Measurements from ENCODE around the gene RPS5. TPM values are rescaled to one million over a fixed set of nuclear protein-coding genes. Genes with fewer than 3 reads are reported as not detected.

RPS5 gene
- total RNA-seq, 1 experiment from 2014 or later: 1,400 TPM

- H3K27ac Mint-ChIP-seq: peak within 1 kb of the TSS in 1 of 3 experiments; percentile 68; a peak in 2 of 7 replicates
- Histone ChIP-seq H3K4me2 (ENCODE audit: insufficient read depth, insufficient read length, low read length) (peak within 1 kb of the TSS; percentile 70), H2BK12ac (ENCODE audit: insufficient read length, low read depth, low read length) (no peak within 1 kb of the TSS), H3K23ac (ENCODE audit: insufficient read length, low read depth, low read length) (no peak within 1 kb of the TSS), H3K4me1 (ENCODE audit: insufficient read depth, low read length) (peaks cover 3% of the 10 kb centered on the region), H3K27ac (ENCODE audit: insufficient read length, low read depth, low read length) (no peak within 1 kb of the TSS), H3K79me2 (ENCODE audit: insufficient read depth, low read length) (no peaks in the 10 kb centered on the region), H2BK20ac (ENCODE audit: low read depth, low read length, poor library complexity, severe bottlenecking) (no peak within 1 kb of the TSS), H4K20me1 (ENCODE audit: control insufficient read depth, insufficient read depth, insufficient read length) (no peaks in the 10 kb centered on the region), H3K27me3 (ENCODE audit: insufficient read depth, low read length) (no peaks in the 10 kb centered on the region; the same call in 1 of the 2 replicates), H4K91ac (ENCODE audit: insufficient read length, low read depth, low read length) (no peak within 1 kb of the TSS), H3K18ac (ENCODE audit: insufficient read length, low read depth, low read length) (peak within 1 kb of the TSS; percentile 9), H3K9ac (ENCODE audit: extremely low read depth, insufficient read length, low read length) (peak within 1 kb of the TSS; percentile 52), H3K4ac (ENCODE audit: low read depth, low read length) (no peak within 1 kb of the TSS), H4K5ac (ENCODE audit: insufficient read length, low read depth, low read length) (no peak within 1 kb of the TSS), H3K79me1 (ENCODE audit: insufficient read depth, low read depth, low read length, poor library complexity, severe bottlenecking) (no peaks in the 10 kb centered on the region), H4K8ac (replicated peaks; ENCODE audit: insufficient read length, low read depth, low read length) (no peak within 1 kb of the TSS), H3K56ac (ENCODE audit: insufficient read length, low read depth, low read length) (no peak within 1 kb of the TSS), H2BK15ac (ENCODE audit: low read depth, low read length) (no peak within 1 kb of the TSS), H3K23me2 (ENCODE audit: insufficient read length, low read depth, low read length, poor library complexity, severe bottlenecking) (peaks cover 12% of the 10 kb centered on the region), H3K9me3 (ENCODE audit: control insufficient read depth, low read depth, low read length) (peaks cover 12% of the 10 kb centered on the region), H2AFZ (ENCODE audit: low read length) (no peak within 1 kb of the TSS), H2AK5ac (ENCODE audit: insufficient read length, low read length) (no peak within 1 kb of the TSS), H2BK120ac (ENCODE audit: low read depth, low read length, poor library complexity, severe bottlenecking) (no peak within 1 kb of the TSS), H3T11ph (ENCODE audit: low read length) (no peak within 1 kb of the TSS), H2BK5ac (ENCODE audit: insufficient read length, low read length) (no peak within 1 kb of the TSS), H3K14ac (ENCODE audit: insufficient read depth, low read length) (no peak within 1 kb of the TSS; the same call in 1 of the 2 replicates)
- peaks cover 0 to 11% of the 10 kb centered on the region in 2 experiments; a peak in 2 of 4 replicates for H3K4me1 Mint-ChIP-seq
- H3K36me3 Mint-ChIP-seq (ENCODE audit: insufficient read depth in 1 of 3, low read depth in 3 of 3): peaks cover 3 to 53% (median 49%) of the 10 kb centered on the region in 3 experiments
- WGBS (ENCODE audit: extremely low coverage, insufficient read length, low lambda C conversion rate): no CpG with 5 or more reads among the region's 59 CpGs
- H3K27me3 Mint-ChIP-seq (ENCODE audit: low read depth): peaks cover 49% of the 10 kb centered on the region
- peak within 1 kb of the TSS; percentile 48 to 87 for H3K4me3 Mint-ChIP-seq
- TF ChIP-seq CTCF (conservative IDR thresholded peaks at IDR 0.05): no peak
- H3K9me3 Mint-ChIP-seq: peaks cover 63 to 69% of the 10 kb centered on the region in 2 experiments
- peak; percentile 74 for DNase-seq
These were observed 52.8 kb downstream of the RPS5 start, which contains the start of gene ZNF132 for GRCh38 chr19:58439576-58440554. ZNF132 (minus strand) TSS chr19:58440153; CDS start chr19:58439821, 332 bp downstream.

Measured in H9 (cell line).